Measurements from ENCODE around the gene FITM1.

Gene FITM1

GRCh38 chr14:24092505-24093206, 37.8 kb upstream of the FITM1 start:
- no peak overlapping the region for H3K4me3 ChIP-seq (ENCODE audit: low read length)
- H3K27ac ChIP-seq (ENCODE audit: low read depth, low read length): no peak overlapping the region
- no peaks in the 10 kb centered on the region for H4K20me1 ChIP-seq (ENCODE audit: control insufficient read depth, insufficient read depth, low read depth, low read length)
- TF ChIP-seq CTCF (IDR thresholded peaks at IDR 0.05; ENCODE audit: low read depth, low read length, poor library complexity, severe bottlenecking): no peak
- no peak for TF ChIP-seq EZH2phosphoT487 (IDR thresholded peaks at IDR 0.05; ENCODE audit: borderline replicate concordance, low read length)
- H3K27me3 ChIP-seq (ENCODE audit: control insufficient read depth, low read length): no peaks in the 10 kb centered on the region
- peaks cover 33% of the 10 kb centered on the region for H3K4me1 ChIP-seq (ENCODE audit: control insufficient read depth, low read length)
- H3K36me3 ChIP-seq (ENCODE audit: control insufficient read depth, low read length): peaks cover 19% of the 10 kb centered on the region
- H3K79me2 ChIP-seq (ENCODE audit: control insufficient read depth, low read length): peaks cover 17% of the 10 kb centered on the region
- H3K9me2 ChIP-seq (replicated peaks; ENCODE audit: control insufficient read depth, low read length): no peaks in the 10 kb centered on the region
- H3F3A ChIP-seq (ENCODE audit: control insufficient read depth, insufficient read depth): peaks cover 14% of the 10 kb centered on the region
- H3K4me2 ChIP-seq (ENCODE audit: low read length): no peak overlapping the region
- no peaks in the 10 kb centered on the region for H3K9me3 ChIP-seq (ENCODE audit: control insufficient read depth, insufficient read depth, low read length)

GRCh38 chr14:24093207-24093900, 37.1 kb upstream of the FITM1 start:
- H3K9me2 ChIP-seq (replicated peaks; ENCODE audit: control insufficient read depth, low read length): no peaks in the 10 kb centered on the region
- peaks cover 14% of the 10 kb centered on the region for H3F3A ChIP-seq (ENCODE audit: control insufficient read depth, insufficient read depth)
- peak overlapping the region; percentile 87 for H3K4me3 ChIP-seq (ENCODE audit: low read length)
- H3K27ac ChIP-seq (ENCODE audit: low read depth, low read length): peak overlapping the region; percentile 93
- peaks cover 17% of the 10 kb centered on the region for H3K79me2 ChIP-seq (ENCODE audit: control insufficient read depth, low read length)
- H3K4me1 ChIP-seq (ENCODE audit: control insufficient read depth, low read length): peaks cover 33% of the 10 kb centered on the region
- no peaks in the 10 kb centered on the region for H3K9me3 ChIP-seq (ENCODE audit: control insufficient read depth, insufficient read depth, low read length)
- H3K36me3 ChIP-seq (ENCODE audit: control insufficient read depth, low read length): peaks cover 24% of the 10 kb centered on the region
- H3K27me3 ChIP-seq (ENCODE audit: control insufficient read depth, low read length): no peaks in the 10 kb centered on the region
- H4K20me1 ChIP-seq (ENCODE audit: control insufficient read depth, insufficient read depth, low read depth, low read length): no peaks in the 10 kb centered on the region
- TF ChIP-seq CTCF (IDR thresholded peaks at IDR 0.05; ENCODE audit: low read depth, low read length, poor library complexity, severe bottlenecking) (no peak), EZH2phosphoT487 (IDR thresholded peaks at IDR 0.05; ENCODE audit: borderline replicate concordance, low read length) (no peak)
- peak overlapping the region; percentile 86 for H3K4me2 ChIP-seq (ENCODE audit: low read length)

DNA sequence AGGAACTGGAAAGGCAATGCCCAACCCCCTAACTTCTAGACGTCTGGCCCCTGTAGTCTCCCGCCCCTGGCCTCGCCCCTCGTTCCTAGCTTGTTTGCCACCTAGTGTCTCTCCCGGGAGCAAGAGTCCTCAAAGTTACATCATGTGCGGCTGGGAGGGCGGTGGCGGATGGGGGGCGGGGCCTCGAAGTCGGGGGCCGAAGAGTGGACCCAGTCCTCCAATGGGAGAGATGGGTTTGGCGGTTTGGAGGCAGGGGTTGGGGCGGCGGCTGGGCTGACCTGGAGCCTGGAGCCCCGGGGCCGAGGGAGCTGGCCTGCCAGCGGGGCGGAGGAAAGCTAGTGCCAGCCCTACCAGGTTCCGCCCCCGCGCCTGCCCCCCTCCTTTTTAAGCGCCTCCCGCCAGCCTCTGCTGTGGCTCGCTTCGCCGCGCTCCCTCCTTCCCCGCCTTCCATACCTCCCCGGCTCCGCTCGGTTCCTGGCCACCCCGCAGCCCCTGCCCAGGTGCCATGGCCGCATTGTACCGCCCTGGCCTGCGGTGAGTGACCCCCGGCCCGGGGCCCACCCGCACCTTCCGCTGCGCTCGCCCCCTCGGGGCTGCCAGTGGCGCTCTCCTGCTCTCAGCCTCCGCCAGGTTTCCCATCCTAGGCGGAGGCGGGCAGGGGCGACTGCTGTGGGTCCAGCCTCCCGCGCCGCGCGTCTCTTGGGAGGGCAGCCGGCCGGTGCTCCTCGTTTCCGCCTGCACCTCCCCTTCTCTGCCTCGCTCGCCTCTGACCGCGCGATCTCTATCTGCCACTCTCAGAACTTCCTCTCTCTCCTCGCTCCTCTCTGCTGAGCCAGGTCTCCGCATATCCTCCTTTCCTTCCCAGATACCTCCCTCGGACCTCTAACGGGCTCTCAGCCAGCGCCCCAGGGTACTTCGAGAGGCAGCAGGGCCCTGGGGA, 36.3 kb upstream of the FITM1 start, which contains the start of gene PCK2:
Gene PCK2 (plus strand): TSS at position 411 of the 940 bp plus-strand sequence. CDS start 95 bp downstream, at position 506.
- Histone ChIP-seq H3K9me3 (ENCODE audit: control insufficient read depth, insufficient read depth, low read length) (no peaks in the 10 kb centered on the region), H4K20me1 (ENCODE audit: control insufficient read depth, insufficient read depth, low read depth, low read length) (no peaks in the 10 kb centered on the region), H3K27ac (ENCODE audit: low read depth, low read length) (peak within 1 kb of the TSS; percentile 93), H3K4me2 (ENCODE audit: low read length) (peak within 1 kb of the TSS; percentile 86), H3K4me3 (ENCODE audit: low read length) (peak within 1 kb of the TSS; percentile 87), H3K36me3 (ENCODE audit: control insufficient read depth, low read length) (peaks cover 32% of the 10 kb centered on the region), H3K79me2 (ENCODE audit: control insufficient read depth, low read length) (peaks cover 17% of the 10 kb centered on the region), H3K27me3 (ENCODE audit: control insufficient read depth, low read length) (no peaks in the 10 kb centered on the region), H3F3A (ENCODE audit: control insufficient read depth, insufficient read depth) (peaks cover 14% of the 10 kb centered on the region), H3K9me2 (replicated peaks; ENCODE audit: control insufficient read depth, low read length) (no peaks in the 10 kb centered on the region), H3K4me1 (ENCODE audit: control insufficient read depth, low read length) (peaks cover 33% of the 10 kb centered on the region)
- TF ChIP-seq EZH2phosphoT487 (IDR thresholded peaks at IDR 0.05; ENCODE audit: borderline replicate concordance, low read length) (no peak), CTCF (IDR thresholded peaks at IDR 0.05; ENCODE audit: low read depth, low read length, poor library complexity, severe bottlenecking) (no peak)

All from DOHH2 (cell line).